Astrocyte (in vitro differentiated cells and primary cell): ENCODE data around the gene ADAMTSL2. TPM values are rescaled to one million over a fixed set of nuclear protein-coding genes. Genes with fewer than 3 reads are reported as not detected.

ENCODE experiments used
- DNase-seq: peaks from one replicate; pipeline ENCODE4 v3.0.0-alpha.2; 2010; ENCODE audit warnings: low read depth
- FAIRE-seq: peaks from 2 replicates; lab custom pipeline; 2011; peaks lifted over from hg19 to GRCh38; lab: Jason Lieb, UNC
- H2AFZ ChIP-seq: 2 replicates; pipeline ENCODE4 v1.6.0; 2012; ENCODE audit warnings: low read depth, low read length, inconsistent platforms
- H3K27ac ChIP-seq: 2 replicates; pipeline ENCODE4 v1.5.1; 2011; ENCODE audit warnings: low read depth, low read length, inconsistent platforms
- H3K27me3 ChIP-seq: 2 replicates; pipeline ENCODE4 v1.6.0; 2011; ENCODE audit warnings: low read length, inconsistent platforms; ENCODE audit not compliant: insufficient read depth
- H3K36me3 ChIP-seq: 2 replicates; pipeline ENCODE4 v1.5.1; 2011; ENCODE audit warnings: low read length, inconsistent platforms; ENCODE audit not compliant: insufficient read depth
- H3K4me1 ChIP-seq: 2 replicates; pipeline ENCODE4 v1.5.1; 2011; ENCODE audit warnings: low read length, inconsistent platforms; ENCODE audit not compliant: insufficient read depth
- H3K4me2 ChIP-seq: 2 replicates; pipeline ENCODE4 v1.6.0; 2012; ENCODE audit warnings: low read length, inconsistent platforms
- H3K4me3 ChIP-seq: 2 replicates; pipeline ENCODE4 v1.5.1; 2011; ENCODE audit warnings: low read depth, mild to moderate bottlenecking, low read length, inconsistent platforms; ENCODE audit not compliant: insufficient read depth
- H3K79me2 ChIP-seq: 2 replicates; pipeline ENCODE4 v1.6.0; 2012; ENCODE audit warnings: mild to moderate bottlenecking, low read length, inconsistent platforms; ENCODE audit not compliant: insufficient read depth
- H3K9ac ChIP-seq: 2 replicates; pipeline ENCODE4 v1.6.0; 2012; ENCODE audit warnings: mild to moderate bottlenecking, low read length, inconsistent platforms
- H3K9me3 ChIP-seq: 2 replicates; pipeline ENCODE4 v1.5.1; 2012; ENCODE audit warnings: low read depth, mild to moderate bottlenecking, low read length, inconsistent platforms; ENCODE audit not compliant: insufficient read depth
- H4K20me1 ChIP-seq: 2 replicates; pipeline ENCODE4 v1.6.0; 2012; ENCODE audit warnings: low read length, inconsistent platforms; ENCODE audit not compliant: insufficient read depth
- H3K27ac Mint-ChIP-seq: one replicate; pipeline ENCODE4 v1.8.0; 2021; ENCODE audit warnings: mild to moderate bottlenecking, mixed read lengths; ENCODE audit not compliant: unreplicated experiment
- H3K27me3 Mint-ChIP-seq: one replicate; pipeline ENCODE4 v1.8.0; 2021; ENCODE audit warnings: low read depth, mixed read lengths; ENCODE audit not compliant: unreplicated experiment
- H3K36me3 Mint-ChIP-seq: one replicate; pipeline ENCODE4 v1.8.0; 2021; ENCODE audit warnings: low read depth, mixed read lengths; ENCODE audit not compliant: unreplicated experiment
- H3K4me1 Mint-ChIP-seq: one replicate; pipeline ENCODE4 v1.8.0; 2021; ENCODE audit warnings: low read depth, mixed read lengths; ENCODE audit not compliant: unreplicated experiment
- H3K4me3 Mint-ChIP-seq: one replicate; pipeline ENCODE4 v1.8.0; 2021; ENCODE audit warnings: mild to moderate bottlenecking, moderate library complexity, mixed read lengths; ENCODE audit not compliant: unreplicated experiment
- H3K9me3 Mint-ChIP-seq: one replicate; pipeline ENCODE4 v1.8.0; 2021; ENCODE audit warnings: mild to moderate bottlenecking, mixed read lengths; ENCODE audit not compliant: unreplicated experiment
- EZH2 ChIP-seq: IDR thresholded peaks from 2 replicates; pipeline ENCODE4 v1.6.1; 2012; ENCODE audit warnings: mild to moderate bottlenecking, low read length, inconsistent platforms; ENCODE audit not compliant: insufficient read depth
- total RNA-seq: library from RNA; stranded (reverse); gene quantifications from 2 replicates; pipeline ENCODE4 v1.2.1, GENCODE V29; 2021
- TF ChIP-seq, protein P1 (sequence below): IDR thresholded peaks from 2 replicates; pipeline ENCODE4 v1.5.1; 2011; ENCODE audit warnings: low read depth, mild to moderate bottlenecking, inconsistent platforms, low read length, moderate library complexity; ENCODE audit not compliant: insufficient read depth

ADAMTSL2 gene
- total RNA-seq, 1 donor from 2014 or later = 0.52 TPM

DNA sequence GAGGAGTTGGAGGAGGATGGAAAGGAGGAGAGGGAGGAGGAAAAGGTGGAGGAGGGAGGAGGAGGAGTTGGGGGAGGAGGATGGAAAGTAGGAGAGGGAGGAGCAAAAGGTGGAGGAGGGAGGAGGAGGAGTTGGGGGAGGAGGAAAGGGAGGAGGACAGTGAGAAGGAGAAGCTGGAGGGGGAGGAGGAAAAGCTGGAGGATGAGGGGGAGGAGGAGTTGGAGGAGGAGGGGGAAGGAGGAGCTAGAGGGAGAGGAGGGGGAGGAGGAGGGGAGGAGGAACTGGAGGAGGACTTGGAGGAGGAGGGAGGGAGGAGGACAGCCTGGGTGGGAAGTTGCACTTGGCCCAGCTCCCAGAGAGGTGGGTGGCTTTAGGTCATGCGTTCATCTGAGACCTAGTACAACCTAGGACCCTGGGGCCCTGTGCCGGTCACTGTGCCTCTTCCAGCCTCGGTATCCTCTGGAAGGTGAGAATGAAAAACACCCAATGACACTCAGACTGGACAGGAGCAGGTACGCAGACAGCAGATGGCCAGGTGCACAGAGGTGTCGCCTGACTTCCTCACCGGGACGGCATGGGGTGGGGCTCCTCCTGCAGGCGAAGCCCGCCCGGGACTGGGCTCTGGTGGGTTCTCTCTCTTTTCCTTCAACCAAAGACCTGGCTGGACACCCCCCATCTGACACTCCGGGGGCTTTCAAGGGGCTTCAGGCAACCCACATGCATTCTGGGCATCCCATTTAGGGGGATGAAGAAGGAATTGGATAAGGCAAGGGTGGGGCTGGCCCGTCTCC lies 43.4 kb upstream of the ADAMTSL2 start:
- Histone ChIP-seq H4K20me1 (no peaks in the 10 kb centered on the region), H2AFZ (no peak overlapping the region), H3K4me1 (peaks cover 6% of the 10 kb centered on the region), H3K79me2 (no peaks in the 10 kb centered on the region), H3K27ac (no peak overlapping the region), H3K4me2 (no peak overlapping the region), H3K9me3 (no peaks in the 10 kb centered on the region), H3K4me3 (no peak overlapping the region), H3K27me3 (peaks cover 3% of the 10 kb centered on the region), H3K36me3 (no peaks in the 10 kb centered on the region), H3K9ac (no peak overlapping the region)
- Mint-ChIP-seq H3K27me3 (peaks cover 8% of the 10 kb centered on the region), H3K4me3 (no peak overlapping the region), H3K36me3 (no peaks in the 10 kb centered on the region), H3K27ac (no peak overlapping the region), H3K9me3 (peaks cover 2% of the 10 kb centered on the region), H3K4me1 (peaks cover 10% of the 10 kb centered on the region)
- TF ChIP-seq, protein P1, sequence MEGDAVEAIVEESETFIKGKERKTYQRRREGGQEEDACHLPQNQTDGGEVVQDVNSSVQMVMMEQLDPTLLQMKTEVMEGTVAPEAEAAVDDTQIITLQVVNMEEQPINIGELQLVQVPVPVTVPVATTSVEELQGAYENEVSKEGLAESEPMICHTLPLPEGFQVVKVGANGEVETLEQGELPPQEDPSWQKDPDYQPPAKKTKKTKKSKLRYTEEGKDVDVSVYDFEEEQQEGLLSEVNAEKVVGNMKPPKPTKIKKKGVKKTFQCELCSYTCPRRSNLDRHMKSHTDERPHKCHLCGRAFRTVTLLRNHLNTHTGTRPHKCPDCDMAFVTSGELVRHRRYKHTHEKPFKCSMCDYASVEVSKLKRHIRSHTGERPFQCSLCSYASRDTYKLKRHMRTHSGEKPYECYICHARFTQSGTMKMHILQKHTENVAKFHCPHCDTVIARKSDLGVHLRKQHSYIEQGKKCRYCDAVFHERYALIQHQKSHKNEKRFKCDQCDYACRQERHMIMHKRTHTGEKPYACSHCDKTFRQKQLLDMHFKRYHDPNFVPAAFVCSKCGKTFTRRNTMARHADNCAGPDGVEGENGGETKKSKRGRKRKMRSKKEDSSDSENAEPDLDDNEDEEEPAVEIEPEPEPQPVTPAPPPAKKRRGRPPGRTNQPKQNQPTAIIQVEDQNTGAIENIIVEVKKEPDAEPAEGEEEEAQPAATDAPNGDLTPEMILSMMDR = no peak
- no peak for TF ChIP-seq EZH2
- DNase-seq = no peak
- no peak for FAIRE-seq

DNA sequence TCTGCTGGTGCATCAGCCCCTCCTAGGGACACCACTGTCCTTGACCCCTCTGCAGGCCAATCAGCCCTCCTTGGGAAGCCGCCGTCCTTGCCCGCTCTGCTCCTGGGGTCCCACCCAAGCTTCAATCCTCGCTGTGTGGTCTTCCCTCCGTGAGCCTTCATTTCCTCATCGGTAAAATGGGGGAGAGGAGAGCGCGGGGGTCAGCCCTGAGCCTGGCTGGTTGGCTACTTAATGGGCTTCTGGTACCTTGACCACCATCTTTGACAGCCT lies 42.9 kb upstream of the ADAMTSL2 start:
- FAIRE-seq = no peak
- H3K4me2 ChIP-seq = no peak overlapping the region
- peaks cover 10% of the 10 kb centered on the region for H3K4me1 Mint-ChIP-seq

More for the DNA sequence above, 42.9 kb upstream of the ADAMTSL2 start:
- no peaks in the 10 kb centered on the region for H3K36me3 ChIP-seq
- H3K9me3 ChIP-seq = no peaks in the 10 kb centered on the region
- Mint-ChIP-seq H3K36me3 (no peaks in the 10 kb centered on the region), H3K27me3 (peaks cover 11% of the 10 kb centered on the region), H3K4me3 (no peak overlapping the region), H3K9me3 (peaks cover 2% of the 10 kb centered on the region), H3K27ac (no peak overlapping the region)
- no peaks in the 10 kb centered on the region for H4K20me1 ChIP-seq
- H3K27me3 ChIP-seq = peaks cover 8% of the 10 kb centered on the region
- DNase-seq = no peak
- H2AFZ ChIP-seq = no peak overlapping the region
- no peak overlapping the region for H3K9ac ChIP-seq
- no peaks in the 10 kb centered on the region for H3K79me2 ChIP-seq
- no peak overlapping the region for H3K4me3 ChIP-seq
- peaks cover 6% of the 10 kb centered on the region for H3K4me1 ChIP-seq
- H3K27ac ChIP-seq = no peak overlapping the region
- no peak for TF ChIP-seq EZH2
- TF ChIP-seq, protein P1 = no peak
